NCI-H510A treated with DMSO at 0.1 percent for 48 hours (cell line): ENCODE measurements around the gene TMPRSS3.

Experiments
- DNase-seq: peaks from one replicate; lab custom pipeline; 2025; lab: John Stamatoyannopoulos, UW

Gene TMPRSS3

GRCh38 chr21:42407476-42407875 lies 11.6 kb upstream of the TMPRSS3 start:
- DNase-seq = no peak

DNA sequence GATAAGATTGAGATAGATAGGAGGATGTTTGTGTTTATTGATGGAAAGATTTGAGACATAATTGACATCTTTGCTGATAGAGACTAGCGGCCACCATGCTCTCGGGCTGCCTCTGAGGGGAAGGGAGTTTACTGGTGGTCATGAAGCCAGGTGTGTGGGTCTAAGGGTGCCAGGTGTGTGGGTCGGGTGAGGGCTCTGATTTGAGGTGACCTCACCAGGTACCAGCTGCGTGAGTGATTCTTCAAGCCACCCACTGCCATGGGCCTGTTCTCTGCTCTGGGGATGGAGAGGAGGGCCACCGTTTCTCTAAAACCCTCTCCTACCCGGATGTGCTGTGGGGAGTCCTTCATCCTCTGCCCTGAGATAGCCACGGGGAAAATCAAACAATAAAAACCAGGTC lies 11.0 kb upstream of the TMPRSS3 start:
- no peak for DNase-seq

- DNase-seq = no peak
Observed at GRCh38 chr21:42406201-42406621, 10.4 kb upstream of the TMPRSS3 start.

DNA sequence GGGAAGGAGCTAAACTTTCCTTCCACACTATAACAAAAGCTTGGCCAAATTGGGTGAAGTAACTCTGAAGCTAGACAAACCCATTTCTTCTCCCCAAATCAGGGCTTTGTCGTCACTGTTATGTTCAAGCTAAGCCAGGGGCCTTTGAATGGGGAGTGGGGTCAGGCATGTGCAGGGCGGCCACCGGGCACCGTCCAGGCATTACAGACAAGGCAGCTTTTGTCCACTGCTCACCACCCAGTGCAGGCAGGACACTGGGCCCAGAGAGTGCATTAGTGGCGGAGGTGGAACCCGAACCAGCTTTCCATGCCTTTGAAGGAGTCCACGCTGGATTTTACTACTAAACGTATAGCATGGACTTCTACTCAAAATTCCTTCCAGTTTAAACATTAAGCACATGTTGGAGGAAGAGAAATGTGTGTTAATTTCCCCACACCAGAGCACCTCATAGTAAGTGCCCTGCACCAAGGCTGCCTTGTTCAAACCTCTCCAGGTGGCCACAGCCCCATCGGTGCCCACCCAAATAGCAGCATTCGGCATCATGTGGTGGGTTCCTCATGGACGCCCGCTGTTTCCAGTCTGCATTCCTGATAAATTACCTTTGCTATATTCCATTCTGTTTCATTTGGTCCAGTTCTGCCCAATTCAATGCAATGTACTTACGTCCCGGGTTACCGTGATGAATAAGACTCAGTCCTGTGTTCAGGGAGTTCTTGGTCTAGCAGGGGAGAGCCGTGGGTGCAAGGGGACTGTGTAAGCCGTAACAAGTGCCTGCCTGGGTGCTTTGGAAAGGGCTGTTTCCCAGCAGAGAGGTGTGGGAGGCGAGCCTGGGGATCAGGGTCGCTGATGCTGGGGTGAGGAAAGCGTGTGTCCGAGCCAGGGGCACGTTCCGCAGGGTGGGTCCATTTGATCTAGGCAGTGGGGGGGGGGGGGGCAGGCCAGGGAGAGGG lies 9.5 kb upstream of the TMPRSS3 start:
- no peak for DNase-seq

DNA sequence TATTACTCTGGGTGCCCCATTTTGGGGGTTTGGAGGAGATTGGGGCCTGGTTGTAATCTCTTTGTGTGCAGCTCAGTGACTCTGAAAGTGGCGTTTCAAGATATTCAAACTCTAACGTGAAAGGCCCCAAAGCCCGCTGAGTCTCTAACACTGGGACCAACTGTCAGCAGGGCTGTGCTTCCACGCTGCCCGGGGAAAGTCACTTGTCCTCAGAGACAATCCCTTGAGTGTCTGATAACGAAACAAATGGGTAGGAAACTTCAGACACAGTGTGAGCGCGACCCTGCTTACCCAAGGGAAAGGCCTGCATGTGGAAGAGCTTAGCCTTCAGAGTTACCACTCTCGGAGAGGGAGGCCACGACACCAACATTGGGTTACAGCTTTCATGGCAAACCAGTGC lies 8.7 kb upstream of the TMPRSS3 start:
- DNase-seq = no peak

- no peak for DNase-seq
Observed at GRCh38 chr21:42403611-42404231, 7.9 kb upstream of the TMPRSS3 start, which contains the start of gene UBASH3A. UBASH3A (plus strand) TSS chr21:42403902; CDS start chr21:42403946, 44 bp downstream.

DNA sequence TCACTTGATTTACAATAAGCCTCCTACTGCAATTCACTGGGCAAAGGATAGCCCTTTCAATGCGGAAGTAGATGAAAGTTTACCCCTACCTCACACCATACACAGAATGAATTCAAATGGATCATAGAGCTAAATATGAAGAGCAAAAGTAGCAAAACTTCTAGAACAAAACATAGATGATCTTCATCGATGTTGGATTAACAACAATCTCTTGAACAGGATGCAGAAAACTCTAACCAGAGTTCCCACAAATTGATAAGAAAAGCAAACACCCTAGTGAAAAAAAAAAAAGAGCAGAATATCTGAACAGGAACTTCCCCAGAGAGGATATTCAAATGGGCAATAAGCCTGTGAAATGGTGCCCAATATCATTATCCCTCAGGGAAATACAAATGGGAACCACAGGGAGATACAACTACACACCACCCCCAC lies 6.0 kb upstream of the TMPRSS3 start:
- DNase-seq = no peak

GRCh38 chr21:42401154-42401553 lies 5.3 kb upstream of the TMPRSS3 start:
- DNase-seq = no peak

- no peak for DNase-seq
Observed at GRCh38 chr21:42400525-42400924, 4.7 kb upstream of the TMPRSS3 start.

- DNase-seq = no peak
Observed at GRCh38 chr21:42398436-42399028, 2.7 kb upstream of the TMPRSS3 start.

DNA sequence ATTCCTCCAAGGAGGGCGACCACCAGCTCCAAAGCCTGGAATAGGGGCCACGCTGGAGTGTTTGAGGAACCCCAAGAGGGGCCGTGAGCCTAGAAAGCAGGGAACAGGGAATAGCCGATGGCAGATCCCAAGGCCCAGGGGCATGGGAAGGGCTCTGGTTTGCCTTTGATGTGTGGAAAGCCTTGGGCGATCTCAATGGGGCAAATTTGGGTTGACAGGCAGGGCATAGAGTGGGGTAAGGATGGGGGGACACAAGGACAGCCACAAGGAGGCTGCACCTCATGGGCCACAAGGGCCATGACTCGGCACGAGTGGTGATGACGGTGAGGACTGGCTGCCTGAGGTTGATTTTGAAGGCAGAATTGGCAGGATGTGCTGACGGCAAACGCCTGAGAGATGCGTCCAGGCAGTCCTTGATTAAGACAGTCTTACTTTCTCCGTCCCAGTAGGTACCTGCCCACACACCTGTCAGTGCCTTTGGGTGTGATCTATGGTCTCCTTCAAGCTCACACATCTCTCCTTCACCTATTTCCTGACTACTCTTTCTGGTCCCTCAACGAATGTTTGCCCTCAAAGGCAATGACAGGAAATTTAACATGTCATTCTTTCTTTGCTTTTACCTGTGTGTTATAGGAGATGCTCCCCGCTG lies 2.0 kb upstream of the TMPRSS3 start:
- no peak for DNase-seq

- no peak for DNase-seq
Observed at GRCh38 chr21:42396799-42397745, 1.2 kb upstream of the TMPRSS3 start.

DNA sequence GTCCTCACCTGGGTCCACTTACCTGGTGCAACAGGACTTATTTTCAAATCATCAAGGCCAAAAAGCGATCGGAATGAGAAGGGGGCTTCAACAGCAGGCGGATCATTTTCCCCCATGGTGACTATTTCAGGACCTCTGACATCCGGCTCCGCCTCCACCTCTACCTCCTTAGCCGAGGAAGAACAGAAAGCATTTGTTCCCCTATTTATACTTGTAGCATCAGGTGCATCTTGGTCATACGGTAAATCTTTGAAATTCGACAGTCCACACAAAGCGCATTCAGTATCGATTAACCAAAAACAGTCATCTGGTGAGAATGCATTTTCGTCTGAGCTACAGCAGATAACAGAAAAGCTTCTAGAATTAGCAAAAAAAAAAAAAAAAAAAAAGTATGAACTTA lies 550 bp downstream of the TMPRSS3 start:
- no peak for DNase-seq

DNA sequence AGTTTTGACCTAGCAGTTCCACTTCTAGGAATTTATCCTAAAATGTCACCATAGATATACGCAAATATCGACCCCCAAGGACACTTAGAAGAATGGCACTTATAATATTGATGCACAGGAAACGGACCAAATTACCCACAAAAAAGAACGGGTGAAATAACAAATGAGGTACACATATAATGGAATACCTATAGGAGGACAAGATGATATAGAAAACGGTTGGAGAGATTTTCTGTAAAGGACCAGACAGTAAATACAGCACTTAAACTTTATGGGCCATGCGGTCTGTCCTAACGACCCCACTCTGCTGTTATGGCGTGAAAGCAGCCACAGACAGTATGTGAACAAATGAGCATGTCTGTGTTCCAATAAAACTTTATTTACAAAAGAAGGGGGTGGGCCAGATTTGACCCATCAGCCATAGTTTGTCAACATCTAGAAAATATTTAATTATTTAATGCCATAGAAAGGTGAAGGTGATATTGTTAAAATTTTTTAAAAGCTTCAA lies 2.4 kb downstream of the TMPRSS3 start:
- DNase-seq = no peak

GRCh38 chr21:42392731-42393442 lies 3.0 kb downstream of the TMPRSS3 start:
- no peak for DNase-seq

DNA sequence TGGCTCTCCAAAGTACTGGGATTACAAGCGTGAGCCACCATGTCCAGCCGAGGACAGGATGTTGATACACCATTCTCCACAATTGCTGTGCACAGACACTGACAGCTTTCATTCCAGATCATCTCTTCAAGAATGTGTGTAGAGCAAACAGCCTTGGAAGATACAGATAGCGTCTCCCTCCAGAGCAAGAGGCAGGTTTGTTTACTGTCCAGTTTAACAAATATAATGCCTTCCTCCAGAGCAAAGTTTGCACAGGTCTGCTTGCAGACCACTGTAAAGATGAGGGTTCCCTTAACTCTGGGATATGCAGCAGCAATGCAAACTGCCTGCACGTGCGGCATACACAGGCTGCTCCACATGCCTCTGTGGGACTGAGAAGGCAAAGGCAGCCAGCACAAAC lies 4.6 kb downstream of the TMPRSS3 start:
- no peak for DNase-seq

DNA sequence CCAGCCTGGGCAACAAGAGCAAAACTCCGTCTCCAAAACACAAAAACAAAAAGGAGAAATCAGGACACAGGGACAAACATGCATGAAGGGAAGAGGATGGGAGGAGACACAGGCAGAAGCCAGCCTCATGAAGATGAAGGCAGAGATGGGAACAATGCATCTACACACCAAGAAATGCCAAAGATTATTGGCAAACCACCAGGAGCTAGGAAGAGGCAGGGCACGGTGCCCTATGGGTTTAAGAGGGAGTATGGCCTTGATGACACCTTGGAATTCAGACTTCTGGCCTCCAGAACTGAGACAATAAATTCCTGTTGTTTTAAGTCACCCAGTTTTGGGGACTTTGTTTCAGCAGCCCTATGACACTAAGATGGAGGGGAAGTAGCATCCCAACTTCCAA lies 5.2 kb downstream of the TMPRSS3 start:
- no peak for DNase-seq

GRCh38 chr21:42390193-42390592 lies 5.7 kb downstream of the TMPRSS3 start:
- no peak for DNase-seq

GRCh38 chr21:42389449-42389835 lies 6.4 kb downstream of the TMPRSS3 start:
- DNase-seq = no peak

DNA sequence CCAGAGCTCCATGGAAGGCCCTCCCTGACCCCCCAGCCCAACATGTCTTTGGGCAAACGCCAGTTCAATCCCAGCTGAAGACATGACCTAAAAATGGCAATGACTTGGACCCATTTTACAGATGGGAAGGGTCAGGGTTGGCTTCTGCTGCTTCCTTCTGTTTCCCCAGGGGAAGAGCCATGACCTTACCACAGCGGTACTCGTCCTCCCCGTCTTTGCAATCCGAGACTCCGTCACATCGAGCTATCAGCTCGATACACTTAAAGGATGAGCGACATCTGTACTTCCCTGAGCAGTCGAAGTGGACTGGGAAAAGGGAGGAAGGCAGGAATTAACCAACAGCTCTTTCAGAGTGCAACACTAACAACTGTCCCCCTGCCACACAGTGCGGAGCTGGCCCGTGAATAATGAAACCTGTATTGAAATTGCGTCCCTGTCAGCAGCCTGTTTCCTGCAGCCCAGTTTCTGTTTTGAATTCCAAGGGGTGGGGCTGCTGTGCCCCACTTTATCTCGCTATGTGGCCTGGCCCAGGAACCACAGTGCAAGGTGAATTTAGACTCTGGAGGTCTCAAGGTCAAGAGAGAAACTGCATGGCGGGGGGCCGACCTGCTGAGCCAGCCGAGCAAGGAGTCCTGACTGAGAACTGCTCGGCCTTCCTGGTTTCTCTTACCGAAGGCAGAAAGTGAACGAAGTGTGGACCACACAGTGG lies 7.0 kb downstream of the TMPRSS3 start:
- DNase-seq = no peak
